B cell (primary cell): ENCODE results near the gene TRPM4. TPM values are rescaled to one million over a fixed set of nuclear protein-coding genes. Genes with fewer than 3 reads are reported as not detected.

Experiments
- ATAC-seq: fragments of 200-7000 bp; cut with Tn5 transposase; one replicate; pipeline ENCODE4 v1.10.0; 2021; ENCODE audit warnings: low read depth, mild to moderate bottlenecking, moderate number of reproducible peaks, moderate library complexity
- CTCF ChIA-PET: fragments of 350-600 bp; sonication (Branson Sonifier 250); formaldehyde crosslinking; loops from one replicate; lab custom pipeline; 2021; ENCODE audit warnings: antibody characterized with exemption, inconsistent platforms; lab: Charles Lee
- POLR2A ChIA-PET: fragments of 350-600 bp; sonication (Branson Sonifier 250); formaldehyde crosslinking; loops from one replicate; lab custom pipeline; 2021; ENCODE audit warnings: antibody characterized with exemption; lab: Charles Lee
- DNase-seq: peaks from one replicate; pipeline ENCODE4 v3.0.0; 2013
- H2AFZ ChIP-seq: 2 replicates; pipeline ENCODE4 v1.6.1; 2012; ENCODE audit warnings: mild to moderate bottlenecking, low read depth, low read length; ENCODE audit not compliant: insufficient read depth, poor library complexity, severe bottlenecking
- H3K27ac ChIP-seq, 2 donors: 1 replicate in 1 of 2; 2 replicates in 1 of 2; pipeline ENCODE4 v1.5.1; 2012 to 2013; ENCODE audit warnings: low read length in 2 of 2, mild to moderate bottlenecking in 2 of 2, moderate library complexity in 1 of 2
- H3K27me3 ChIP-seq, 4 experiments: fragments of 200-600 bp in 1 of 4; sonication (generic) in 1 of 4; replicated peaks in 1 of 4; 1 replicate in 2 of 4; 2 replicates in 2 of 4; pipeline versions ENCODE4 v1.6.1 to v1.7.0; 2013 to 2016; ENCODE audit warnings: low read length in 3 of 4, mild to moderate bottlenecking in 2 of 4, mixed read lengths in 1 of 4, moderate library complexity in 1 of 4; ENCODE audit not compliant: insufficient read depth in 4 of 4, control insufficient read depth in 3 of 4; ENCODE audit errors: control extremely low read depth in 1 of 4
- H3K36me3 ChIP-seq, 2 experiments: replicated peaks in 1 of 2; 1 replicate in 1 of 2; 2 replicates in 1 of 2; pipeline versions ENCODE4 v1.6.1 to v1.7.1; 2013; ENCODE audit warnings: low read length in 1 of 2; ENCODE audit not compliant: insufficient read depth in 2 of 2, control insufficient read depth in 1 of 2; ENCODE audit errors: control extremely low read depth in 1 of 2, extremely low read depth in 1 of 2
- H3K4me1 ChIP-seq, 2 donors: fragments of 200-600 bp in 1 of 2; sonication (generic) in 1 of 2; 1 replicate in 1 of 2; 2 replicates in 1 of 2; pipeline versions ENCODE4 v1.5.1 to v1.6.1; 2013 to 2017; ENCODE audit warnings: low read length in 2 of 2; ENCODE audit not compliant: control insufficient read depth in 2 of 2, insufficient read depth in 2 of 2
- H3K4me2 ChIP-seq: replicated peaks from 2 replicates; pipeline ENCODE3; 2012; ENCODE audit warnings: mild to moderate bottlenecking, low read depth, low read length; ENCODE audit not compliant: poor library complexity, severe bottlenecking
- H3K4me3 ChIP-seq, 5 experiments: fragments of 200-600 bp in 1 of 5; sonication (generic) in 1 of 5; 1 replicate in 3 of 5; 2 replicates in 2 of 5; pipeline versions ENCODE4 v1.5.1 to v1.7.0; 2011 to 2016; ENCODE audit warnings: low read length in 4 of 5, mild to moderate bottlenecking in 4 of 5, low read depth in 2 of 5, control low read depth in 1 of 5, moderate library complexity in 1 of 5; ENCODE audit not compliant: insufficient read depth in 1 of 5; ENCODE audit errors: control extremely low read depth in 1 of 5, extremely low read depth in 1 of 5
- H3K79me2 ChIP-seq: fragments of 200-600 bp; sonication (generic); one replicate; pipeline ENCODE4 v1.6.0; 2016; ENCODE audit warnings: low read length; ENCODE audit not compliant: control insufficient read depth, insufficient read depth
- H3K9ac ChIP-seq: fragments of 200-600 bp; sonication (generic); 2 replicates; pipeline ENCODE4 v1.6.1; 2017; ENCODE audit warnings: mild to moderate bottlenecking, low read length, moderate library complexity
- H3K9me3 ChIP-seq, 3 donors: one replicate each; pipeline versions ENCODE4 v1.6.1 to v1.7.1; 2013; ENCODE audit warnings: low read length in 2 of 3; ENCODE audit not compliant: control insufficient read depth in 2 of 3, insufficient read depth in 1 of 3; ENCODE audit errors: control extremely low read depth in 1 of 3
- H4K20me1 ChIP-seq: 2 replicates; pipeline ENCODE4 v1.6.0; 2012; ENCODE audit warnings: mild to moderate bottlenecking, low read length; ENCODE audit not compliant: insufficient read depth, control insufficient read depth, poor library complexity, severe bottlenecking
- H3K27ac Mint-ChIP-seq: one replicate; pipeline ENCODE4 v1.8.0; 2021; ENCODE audit warnings: mixed read lengths
- H3K27me3 Mint-ChIP-seq: one replicate; pipeline ENCODE4 v1.8.0; 2021; ENCODE audit warnings: mixed read lengths
- H3K4me1 Mint-ChIP-seq: one replicate; pipeline ENCODE4 v1.8.0; 2021; ENCODE audit warnings: mixed read lengths
- H3K4me3 Mint-ChIP-seq: one replicate; pipeline ENCODE4 v1.8.0; 2021; ENCODE audit warnings: mixed read lengths
- H3K9me3 Mint-ChIP-seq: one replicate; pipeline ENCODE4 v1.8.0; 2022; ENCODE audit warnings: mixed read lengths; ENCODE audit not compliant: insufficient read depth
- EZH2 ChIP-seq: IDR thresholded peaks from 2 replicates; pipeline ENCODE4 v1.6.1; 2012; ENCODE audit warnings: borderline replicate concordance, low read depth, mild to moderate bottlenecking, moderate library complexity, low read length; ENCODE audit not compliant: insufficient read depth, poor library complexity, severe bottlenecking
- WGBS: methylation state at CpG from one replicate; pipeline ENCODE4 v1.1.5; 2013; ENCODE audit warnings: missing lambda C conversion rate; ENCODE audit not compliant: insufficient coverage; 5-methylcytosine and 5-hydroxymethylcytosine counted together
- intact Hi-C: fragments of 100-400 bp; cut with micrococcal nuclease; formaldehyde crosslinking; loops from one replicate; pipeline ENCODE4 v1.10.0; 2022
- polyA plus RNA-seq: library from polyadenylated mRNA; depleted of rRNA; stranded (reverse); fragments of >200 nt; gene quantifications from 2 replicates; pipeline ENCODE4 v1.2.3, GENCODE V29; 2012
- total RNA-seq, 2 donors: library from RNA; stranded (reverse); fragments of 120-200 nt in 1 of 2; gene quantifications; 1 replicate in 1 of 2; 2 replicates in 1 of 2; pipeline versions ENCODE4 v1.2.3 to v1.2.4, GENCODE V29; 2013 to 2022
- TF ChIP-seq, protein P1 (sequence below): fragments of 200-600 bp; IDR thresholded peaks from one replicate; pipeline ENCODE4 v1.8.0; 2022; ENCODE audit warnings: antibody characterized with exemption, mild to moderate bottlenecking

TRPM4 gene
- total and polyA plus RNA-seq, 2 donors (not counting 1 experiment from before 2014, with no cell fraction given) = 0.24 TPM; not detected in 1

DNA sequence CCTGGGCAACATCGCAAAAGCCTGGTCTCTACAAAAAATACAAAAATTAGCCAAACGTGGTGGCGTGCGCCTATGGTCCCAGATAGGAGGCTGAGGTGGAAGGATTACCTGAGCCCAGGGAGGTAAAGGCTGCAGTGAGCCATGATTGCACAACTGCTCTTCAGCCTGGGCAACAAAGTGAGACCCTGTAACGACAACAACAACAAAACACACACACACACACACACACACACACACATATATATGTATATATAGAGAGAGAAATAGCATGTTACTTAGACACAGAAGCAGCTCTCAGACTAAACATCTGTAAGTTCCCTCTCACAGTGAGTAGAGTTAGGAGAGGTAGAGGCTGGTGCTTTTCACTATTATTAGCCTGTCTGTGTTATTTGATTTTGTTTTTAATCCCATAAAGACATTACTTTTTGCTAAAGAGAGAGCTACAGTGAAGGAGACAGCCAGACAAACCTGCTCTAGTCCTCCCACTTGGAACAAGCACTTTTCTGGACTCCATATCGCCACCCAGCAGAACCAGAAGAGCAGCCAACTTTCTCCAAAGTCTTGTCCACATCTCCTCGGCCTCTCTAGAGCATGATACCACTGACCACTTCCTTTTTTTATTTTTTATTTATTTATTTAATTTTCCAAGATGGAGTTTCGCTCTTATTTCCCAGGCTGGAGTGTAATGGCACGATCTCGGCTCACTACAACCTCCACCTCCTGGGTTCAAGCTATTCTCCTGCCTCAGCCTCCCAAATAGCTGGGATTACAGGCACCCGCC lies 46.2 kb upstream of the TRPM4 start:
- H3K4me1 Mint-ChIP-seq = peaks cover 22% of the 10 kb centered on the region
- no peak overlapping the region for H3K27ac ChIP-seq
- no peaks in the 10 kb centered on the region for H3K9me3 ChIP-seq
- ATAC-seq = no peak
- H4K20me1 ChIP-seq = peaks cover 19% of the 10 kb centered on the region
- H3K27me3 Mint-ChIP-seq = no peaks in the 10 kb centered on the region
- no peak overlapping the region for H3K4me2 ChIP-seq
- no peaks in the 10 kb centered on the region for H3K79me2 ChIP-seq
- ChIA-PET POLR2A (no interaction called here), CTCF (interaction anchor here (0.9 to 2.0 kb wide), 4 partner anchors 11 to 37 kb away, joined by 3 to 8 read pairs (median 5); no protein-coding TSS in a partner anchor)
- peaks cover 0 to 25% of the 10 kb centered on the region in 2 experiments for H3K36me3 ChIP-seq
- H3K27ac Mint-ChIP-seq = no peak overlapping the region
- no peaks in the 10 kb centered on the region for H3K9me3 Mint-ChIP-seq
- no peak overlapping the region for H3K4me3 Mint-ChIP-seq
- no peaks in the 10 kb centered on the region for H3K27me3 ChIP-seq
- H2AFZ ChIP-seq = no peak overlapping the region
- no CpG with 5 or more reads among the region's 11 CpGs for WGBS
- H3K4me1 ChIP-seq = peaks cover 5 to 17% of the 10 kb centered on the region in 2 donors
- no peak for DNase-seq
- H3K9ac ChIP-seq = no peak overlapping the region
- intact Hi-C loops = loop anchor here (5.0 to 10.0 kb wide), 4 partner anchors 36 to 563 kb away; partner anchors contain the start of genes DBP, GYS1, PRMT1 and RUVBL2
- no peak for TF ChIP-seq EZH2
- TF ChIP-seq, protein P1, sequence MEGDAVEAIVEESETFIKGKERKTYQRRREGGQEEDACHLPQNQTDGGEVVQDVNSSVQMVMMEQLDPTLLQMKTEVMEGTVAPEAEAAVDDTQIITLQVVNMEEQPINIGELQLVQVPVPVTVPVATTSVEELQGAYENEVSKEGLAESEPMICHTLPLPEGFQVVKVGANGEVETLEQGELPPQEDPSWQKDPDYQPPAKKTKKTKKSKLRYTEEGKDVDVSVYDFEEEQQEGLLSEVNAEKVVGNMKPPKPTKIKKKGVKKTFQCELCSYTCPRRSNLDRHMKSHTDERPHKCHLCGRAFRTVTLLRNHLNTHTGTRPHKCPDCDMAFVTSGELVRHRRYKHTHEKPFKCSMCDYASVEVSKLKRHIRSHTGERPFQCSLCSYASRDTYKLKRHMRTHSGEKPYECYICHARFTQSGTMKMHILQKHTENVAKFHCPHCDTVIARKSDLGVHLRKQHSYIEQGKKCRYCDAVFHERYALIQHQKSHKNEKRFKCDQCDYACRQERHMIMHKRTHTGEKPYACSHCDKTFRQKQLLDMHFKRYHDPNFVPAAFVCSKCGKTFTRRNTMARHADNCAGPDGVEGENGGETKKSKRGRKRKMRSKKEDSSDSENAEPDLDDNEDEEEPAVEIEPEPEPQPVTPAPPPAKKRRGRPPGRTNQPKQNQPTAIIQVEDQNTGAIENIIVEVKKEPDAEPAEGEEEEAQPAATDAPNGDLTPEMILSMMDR = no peak
- no peak overlapping the region for H3K4me3 ChIP-seq
